ENCODE data around the gene LGALS3BP. TPM values are rescaled to one million over a fixed set of nuclear protein-coding genes. Genes with fewer than 3 reads are reported as not detected.

Gene LGALS3BP
- total and polyA plus RNA-seq, 2 donors (not counting 1 experiment from before 2014, with no cell fraction given) = 1.8 to 7.5 TPM

- H3K27me3 Mint-ChIP-seq = no peaks in the 10 kb centered on the region
- 90% methylated on average over 18 of the region's 21 CpGs for WGBS (ENCODE audit: insufficient coverage)
- peaks cover 48% of the 10 kb centered on the region for H3K4me1 Mint-ChIP-seq
- H3K9me3 ChIP-seq (ENCODE audit: control extremely low read depth in 1 of 3, control insufficient read depth in 2 of 3, insufficient read depth in 1 of 3, low read length in 2 of 3) = no peaks in the 10 kb centered on the region
- no peak for ATAC-seq (ENCODE audit: low read depth)
- H3K36me3 ChIP-seq (replicated peaks in 1 of 2; ENCODE audit: control extremely low read depth in 1 of 2, control insufficient read depth in 1 of 2, extremely low read depth in 1 of 2, insufficient read depth in 2 of 2, low read length in 1 of 2) = peaks cover 0 to 19% of the 10 kb centered on the region in 2 experiments
- peaks cover 56% of the 10 kb centered on the region for H4K20me1 ChIP-seq (ENCODE audit: control insufficient read depth, insufficient read depth, low read length, poor library complexity, severe bottlenecking)
- H3K9me3 Mint-ChIP-seq (ENCODE audit: insufficient read depth) = no peaks in the 10 kb centered on the region
- H3K4me2 ChIP-seq (replicated peaks; ENCODE audit: low read depth, low read length, poor library complexity, severe bottlenecking) = peak overlapping the region; percentile 92
- H3K79me2 ChIP-seq (ENCODE audit: control insufficient read depth, insufficient read depth, low read length) = peaks cover 73% of the 10 kb centered on the region
- H3K4me1 ChIP-seq (ENCODE audit: control insufficient read depth in 2 of 2, insufficient read depth in 2 of 2, low read length in 2 of 2) = peaks cover 26 to 38% of the 10 kb centered on the region in 2 donors
- H3K27ac Mint-ChIP-seq = peak overlapping the region; percentile 95
- POLR2A ChIA-PET = no interaction called here
- CTCF ChIA-PET = interaction anchor here (1.2 kb wide), 1 partner anchor 10 kb away, joined by 3 read pairs; no protein-coding TSS in a partner anchor
- TF ChIP-seq CTCF (IDR thresholded peaks at IDR 0.05) (no peak), EZH2 (IDR thresholded peaks at IDR 0.05; ENCODE audit: borderline replicate concordance, insufficient read depth, low read depth, low read length, poor library complexity, severe bottlenecking) (no peak)
- DNase-seq = no peak
- no peak overlapping the region for H3K4me3 ChIP-seq (ENCODE audit: control extremely low read depth in 1 of 5, extremely low read depth in 1 of 5, insufficient read depth in 1 of 5, low read depth in 2 of 5, low read length in 4 of 5)
- no peak overlapping the region for H2AFZ ChIP-seq (ENCODE audit: insufficient read depth, low read depth, low read length, poor library complexity, severe bottlenecking)
- H3K9ac ChIP-seq (ENCODE audit: low read length) = peak overlapping the region; percentile 91
- H3K4me3 Mint-ChIP-seq = peak overlapping the region; percentile 91
- intact Hi-C loops (cut with micrococcal nuclease) = loop anchor here (2.0 kb wide), 1 partner anchor 67 kb away; the partner anchor contains the start of gene ENGASE
- H3K27ac ChIP-seq (ENCODE audit: low read length in 2 of 2) = no peak overlapping the region
- H3K27me3 ChIP-seq (replicated peaks in 1 of 4; ENCODE audit: control extremely low read depth in 1 of 4, control insufficient read depth in 3 of 4, insufficient read depth in 4 of 4, low read length in 3 of 4) = no peaks in the 10 kb centered on the region
These were observed 28.0 kb upstream of the LGALS3BP start for GRCh38 chr17:79007504-79008381.
